ENCODE measurements around the gene CENPC.
"Not testable (repeated sequence)": the region's sequence is repeated elsewhere in the genome, so short reads cannot be mapped to it uniquely, and the experiment has no call there.

CENPC gene

GRCh38 chr4:67545199-67546003 lies at the start of gene CENPC:
Gene CENPC, minus strand, starts transcription at chr4:67545503. Its CDS starts 148 bp downstream, at chr4:67545355.
- DNase-seq = peak; percentile 74

GRCh38 chr4:67593741-67594175 lies 48.5 kb upstream of the CENPC start:
- no peak for DNase-seq

- DNase-seq = no peak
Measured at GRCh38 chr4:67587156-67587555, 41.9 kb upstream of the CENPC start.

- no peak for DNase-seq
Measured at GRCh38 chr4:67584496-67584895, 39.2 kb upstream of the CENPC start.

- DNase-seq = no peak
Measured at GRCh38 chr4:67581913-67582312, 36.6 kb upstream of the CENPC start.

- no peak for DNase-seq
Measured at GRCh38 chr4:67581208-67581857, 36.0 kb upstream of the CENPC start.

- DNase-seq = no peak
Measured at GRCh38 chr4:67580577-67580976, 35.3 kb upstream of the CENPC start.

- no peak for DNase-seq
Measured at GRCh38 chr4:67576538-67576937, 31.2 kb upstream of the CENPC start.

GRCh38 chr4:67576059-67576466 lies 30.8 kb upstream of the CENPC start:
- no peak for DNase-seq

GRCh38 chr4:67575232-67576058 lies 30.1 kb upstream of the CENPC start:
- DNase-seq = no peak

GRCh38 chr4:67573193-67573592 lies 27.9 kb upstream of the CENPC start:
- no peak for DNase-seq

GRCh38 chr4:67571975-67572374 lies 26.7 kb upstream of the CENPC start:
- DNase-seq = no peak

- no peak for DNase-seq
Measured at GRCh38 chr4:67570537-67570936, 25.2 kb upstream of the CENPC start.

- no peak for DNase-seq
Measured at GRCh38 chr4:67568820-67569219, 23.5 kb upstream of the CENPC start.

GRCh38 chr4:67566335-67566734 lies 21.0 kb upstream of the CENPC start:
- DNase-seq = no peak

GRCh38 chr4:67565284-67565683 lies 20.0 kb upstream of the CENPC start:
- DNase-seq = no peak

GRCh38 chr4:67558493-67558892 lies 13.2 kb upstream of the CENPC start, which contains the start of gene STAP1:
Gene STAP1, plus strand, starts transcription at chr4:67558727. Its CDS starts 83 bp downstream, at chr4:67558810.
- DNase-seq = no peak

- no peak for DNase-seq
Measured at GRCh38 chr4:67556436-67556835, 11.1 kb upstream of the CENPC start.

- DNase-seq = no peak
Measured at GRCh38 chr4:67555447-67555846, 10.1 kb upstream of the CENPC start.

GRCh38 chr4:67554096-67554495 lies 8.8 kb upstream of the CENPC start:
- no peak for DNase-seq

- DNase-seq = not testable (repeated sequence)
Measured at GRCh38 chr4:67552146-67552792, 7.0 kb upstream of the CENPC start.

- no peak for DNase-seq
Measured at GRCh38 chr4:67550857-67551256, 5.6 kb upstream of the CENPC start.

- no peak for DNase-seq
Measured at GRCh38 chr4:67550451-67550850, 5.1 kb upstream of the CENPC start.

Data from NCI-H2081 treated with DMSO at 0.1 percent for 48 hours (cell line).